ENCODE measurements around the gene HPS1.

GRCh38 chr10:98402478-98402877, 44.3 kb downstream of the HPS1 start:
- TF ChIP-seq CTCF (IDR thresholded peaks at IDR 0.05; ENCODE audit: insufficient read depth, low read length, poor library complexity, severe bottlenecking), result no peak
- no peak for TF ChIP-seq EZH2phosphoT487 (conservative IDR thresholded peaks at IDR 0.05; ENCODE audit: low read length)

Measured in SU-DHL-6 (cell line).